Astrocyte (in vitro differentiated cells and primary cell): Measurements from ENCODE around the gene HS6ST2.

Experiments used
- CTCF ChIP-seq: IDR thresholded peaks from 2 replicates; pipeline ENCODE4 v1.5.1; 2011; ENCODE audit warnings: low read depth, mild to moderate bottlenecking, inconsistent platforms, low read length, moderate library complexity; ENCODE audit not compliant: insufficient read depth
- EZH2 ChIP-seq: IDR thresholded peaks from 2 replicates; pipeline ENCODE4 v1.6.1; 2012; ENCODE audit warnings: mild to moderate bottlenecking, low read length, inconsistent platforms; ENCODE audit not compliant: insufficient read depth

- no peak for TF ChIP-seq CTCF
- no peak for TF ChIP-seq EZH2
These were observed 355.7 kb downstream of the HS6ST2 start for GRCh38 chrX:132602701-132603100.
